Lower lobe of right lung (tissue), 2 donors: Measurements from ENCODE around the gene GIT2. TPM values are rescaled to one million over a fixed set of nuclear protein-coding genes. Genes with fewer than 3 reads are reported as not detected.

Experiments
- ATAC-seq, 2 donors: fragments of 200-7000 bp; cut with Tn5 transposase; one replicate each; pipeline ENCODE4 v1.9.1; 2020 to 2022; ENCODE audit warnings: mild to moderate bottlenecking in 2 of 2, moderate library complexity in 2 of 2
- DNase-seq: peaks from one replicate; pipeline ENCODE4 v3.0.0-alpha.2; 2020
- H3K27ac ChIP-seq: fragments of 200-600 bp; one replicate; pipeline ENCODE4 v1.8.0; 2022
- H3K27me3 ChIP-seq: fragments of 200-600 bp; one replicate; pipeline ENCODE4 v1.8.0; 2022; ENCODE audit warnings: low read depth
- H3K36me3 ChIP-seq: fragments of 200-600 bp; one replicate; pipeline ENCODE4 v1.8.0; 2022; ENCODE audit warnings: mild to moderate bottlenecking
- H3K4me1 ChIP-seq: fragments of 200-600 bp; one replicate; pipeline ENCODE4 v1.8.0; 2022
- H3K4me3 ChIP-seq: fragments of 200-600 bp; one replicate; pipeline ENCODE4 v1.8.0; 2022; ENCODE audit warnings: mild to moderate bottlenecking
- H3K9me3 ChIP-seq: fragments of 200-600 bp; one replicate; pipeline ENCODE4 v1.8.0; 2022
- intact Hi-C: fragments of 100-400 bp; cut with DNase I; formaldehyde crosslinking; loops from one replicate; pipeline ENCODE4 v1.11.0; 2022
- long read RNA-seq: library from polyadenylated mRNA; unstranded; transcript quantifications from one replicate; pipeline ENCODE4 v2.0.0, GENCODE V29; 2021
- total RNA-seq: library from RNA; stranded (reverse); fragmentation: NEBNext Ultra II Directional; extraction: Animal tissue kit (Norgen Biotek cat#: 25700); gene quantifications from one replicate; pipeline ENCODE4 v1.2.1, GENCODE V29; 2021
- TF ChIP-seq, protein P1 (sequence below): fragments of 200-600 bp; IDR thresholded peaks from one replicate; pipeline ENCODE4 v1.8.0; 2022; ENCODE audit warnings: antibody characterized with exemption, mild to moderate bottlenecking
- donor health status: DM: no; HTN: yes; CAD: no; lungs with severe emphysema.

The GIT2 gene, protein sequence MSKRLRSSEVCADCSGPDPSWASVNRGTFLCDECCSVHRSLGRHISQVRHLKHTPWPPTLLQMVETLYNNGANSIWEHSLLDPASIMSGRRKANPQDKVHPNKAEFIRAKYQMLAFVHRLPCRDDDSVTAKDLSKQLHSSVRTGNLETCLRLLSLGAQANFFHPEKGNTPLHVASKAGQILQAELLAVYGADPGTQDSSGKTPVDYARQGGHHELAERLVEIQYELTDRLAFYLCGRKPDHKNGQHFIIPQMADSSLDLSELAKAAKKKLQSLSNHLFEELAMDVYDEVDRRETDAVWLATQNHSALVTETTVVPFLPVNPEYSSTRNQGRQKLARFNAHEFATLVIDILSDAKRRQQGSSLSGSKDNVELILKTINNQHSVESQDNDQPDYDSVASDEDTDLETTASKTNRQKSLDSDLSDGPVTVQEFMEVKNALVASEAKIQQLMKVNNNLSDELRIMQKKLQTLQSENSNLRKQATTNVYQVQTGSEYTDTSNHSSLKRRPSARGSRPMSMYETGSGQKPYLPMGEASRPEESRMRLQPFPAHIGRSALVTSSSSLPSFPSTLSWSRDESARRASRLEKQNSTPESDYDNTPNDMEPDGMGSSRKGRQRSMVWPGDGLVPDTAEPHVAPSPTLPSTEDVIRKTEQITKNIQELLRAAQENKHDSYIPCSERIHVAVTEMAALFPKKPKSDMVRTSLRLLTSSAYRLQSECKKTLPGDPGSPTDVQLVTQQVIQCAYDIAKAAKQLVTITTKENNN
- 62.2 TPM for total RNA-seq
- long read RNA-seq, full-length matches to known transcripts = 25 of 64 reads
- long read RNA-seq, partial matches to known transcripts = 13 of 64 reads
- long read RNA-seq, other reads (novel, unspliced or antisense) = 26 of 64 reads

DNA sequence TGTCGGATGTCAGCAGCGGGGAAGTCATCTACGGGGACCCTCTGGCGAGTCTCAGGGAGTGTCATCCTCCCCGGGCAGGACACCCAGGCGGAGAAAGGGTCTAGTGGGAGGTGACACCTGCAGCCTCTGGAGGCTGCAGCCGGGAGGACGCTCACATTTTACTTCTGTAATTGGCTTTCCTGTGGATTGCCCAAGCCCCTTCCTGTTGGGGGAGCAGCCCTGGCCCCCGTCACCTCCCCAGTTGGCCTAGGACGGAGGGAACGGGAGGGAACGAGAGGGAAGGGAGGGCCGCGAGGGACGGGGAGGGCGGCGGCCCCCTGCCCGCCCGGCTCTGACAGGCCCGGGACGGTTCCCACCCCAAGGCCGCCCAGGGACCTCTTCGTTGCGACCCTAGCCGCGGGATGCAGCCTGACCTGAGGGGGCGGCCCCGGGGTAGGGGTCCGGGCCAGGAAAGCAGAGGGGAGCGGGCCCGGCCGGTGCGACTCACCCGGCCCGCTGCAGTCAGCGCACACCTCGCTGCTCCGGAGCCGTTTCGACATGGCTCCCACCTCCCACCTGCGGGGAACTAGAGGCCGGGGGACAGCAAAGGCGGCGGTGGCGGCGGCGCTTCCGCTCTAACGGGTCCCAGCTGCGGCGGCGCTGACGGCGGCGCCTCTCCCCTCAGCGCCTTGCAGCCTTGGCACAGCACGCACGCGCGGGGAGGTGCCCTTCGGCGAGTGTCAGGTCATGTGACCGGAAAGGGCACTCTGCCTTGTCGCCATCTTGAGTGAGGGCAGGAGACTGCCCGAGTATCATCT, at the start of gene GIT2:
Gene GIT2, minus strand, starts transcription at position 683 of the 797 bp plus-strand sequence. Its CDS starts 144 bp downstream, at position 539.
- H3K27me3 ChIP-seq = no peaks in the 10 kb centered on the region
- H3K4me1 ChIP-seq = peaks cover 45% of the 10 kb centered on the region
- H3K27ac ChIP-seq = peak within 1 kb of the TSS; percentile 94
- peaks cover 5% of the 10 kb centered on the region for H3K36me3 ChIP-seq
- peak within 1 kb of the TSS; percentile 98 for H3K4me3 ChIP-seq
- no peaks in the 10 kb centered on the region for H3K9me3 ChIP-seq
- DNase-seq = peak; percentile 96
- TF ChIP-seq, protein P1, sequence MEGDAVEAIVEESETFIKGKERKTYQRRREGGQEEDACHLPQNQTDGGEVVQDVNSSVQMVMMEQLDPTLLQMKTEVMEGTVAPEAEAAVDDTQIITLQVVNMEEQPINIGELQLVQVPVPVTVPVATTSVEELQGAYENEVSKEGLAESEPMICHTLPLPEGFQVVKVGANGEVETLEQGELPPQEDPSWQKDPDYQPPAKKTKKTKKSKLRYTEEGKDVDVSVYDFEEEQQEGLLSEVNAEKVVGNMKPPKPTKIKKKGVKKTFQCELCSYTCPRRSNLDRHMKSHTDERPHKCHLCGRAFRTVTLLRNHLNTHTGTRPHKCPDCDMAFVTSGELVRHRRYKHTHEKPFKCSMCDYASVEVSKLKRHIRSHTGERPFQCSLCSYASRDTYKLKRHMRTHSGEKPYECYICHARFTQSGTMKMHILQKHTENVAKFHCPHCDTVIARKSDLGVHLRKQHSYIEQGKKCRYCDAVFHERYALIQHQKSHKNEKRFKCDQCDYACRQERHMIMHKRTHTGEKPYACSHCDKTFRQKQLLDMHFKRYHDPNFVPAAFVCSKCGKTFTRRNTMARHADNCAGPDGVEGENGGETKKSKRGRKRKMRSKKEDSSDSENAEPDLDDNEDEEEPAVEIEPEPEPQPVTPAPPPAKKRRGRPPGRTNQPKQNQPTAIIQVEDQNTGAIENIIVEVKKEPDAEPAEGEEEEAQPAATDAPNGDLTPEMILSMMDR = no peak
- peak; percentile 93 for ATAC-seq
- intact Hi-C loops = no loop called here

DNA sequence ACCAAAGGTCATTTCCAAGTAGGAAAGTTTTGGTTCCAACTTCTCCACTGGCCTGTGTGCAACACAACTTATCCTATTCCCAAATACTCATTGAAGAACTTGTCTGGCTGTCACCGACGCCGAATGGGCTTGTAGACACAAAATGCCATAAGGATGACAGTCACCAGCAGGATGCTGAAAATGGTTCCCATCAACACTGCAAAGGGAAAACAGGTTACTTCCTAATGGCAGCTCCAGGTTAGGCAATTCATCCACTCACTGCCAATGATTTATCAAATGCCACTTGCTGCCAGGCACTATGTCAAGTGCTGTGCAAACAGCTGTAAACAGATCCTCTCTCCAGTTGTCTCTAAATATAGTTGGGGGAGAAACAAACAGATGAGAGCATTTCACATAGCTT, 46.1 kb upstream of the GIT2 start:
- DNase-seq (no peak), ATAC-seq (peak in 1 of 2 donors; percentile 16)
- intact Hi-C loops = no loop called here
- no peaks in the 10 kb centered on the region for H3K27me3 ChIP-seq
- no peaks in the 10 kb centered on the region for H3K9me3 ChIP-seq
- TF ChIP-seq, protein P1 = no peak
- peaks cover 46% of the 10 kb centered on the region for H3K36me3 ChIP-seq
- H3K4me3 ChIP-seq = no peak overlapping the region
- H3K4me1 ChIP-seq = peaks cover 69% of the 10 kb centered on the region
- H3K27ac ChIP-seq = peak overlapping the region; percentile 53

DNA sequence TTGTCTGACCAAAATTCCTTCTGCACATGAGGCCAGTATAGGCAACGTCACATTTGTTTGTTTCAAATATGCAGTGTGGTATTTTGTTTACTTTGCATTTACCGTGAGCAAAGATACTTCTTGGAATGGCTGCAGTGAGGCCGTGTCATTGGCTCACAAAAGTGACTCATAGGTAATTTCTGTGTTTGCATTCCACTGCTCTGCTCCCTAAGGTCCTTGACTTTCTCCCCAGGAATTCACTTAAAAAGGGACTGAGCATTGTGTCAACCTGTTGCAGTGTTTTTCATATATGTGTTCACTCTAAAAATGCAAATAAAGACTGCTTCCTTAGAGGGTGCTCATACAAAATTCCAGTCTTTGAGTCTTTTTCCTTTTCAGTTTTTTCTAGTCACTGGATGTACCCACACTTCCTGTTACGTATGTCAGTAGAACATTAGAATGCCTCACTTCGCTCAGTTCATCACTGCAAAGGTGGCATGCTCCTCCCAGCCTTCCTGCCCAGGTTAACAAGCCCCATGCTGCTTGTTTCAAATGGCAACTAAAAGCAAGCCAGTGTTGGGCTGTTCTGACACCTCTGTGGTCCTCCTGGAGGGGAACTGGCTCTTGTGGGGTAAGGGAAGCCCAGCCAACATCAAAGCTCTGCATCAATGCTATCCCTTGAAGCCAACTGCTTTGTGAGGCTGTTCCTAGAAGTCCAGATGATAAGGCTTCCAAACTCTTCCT, 43.1 kb upstream of the GIT2 start:
- Histone ChIP-seq H3K27ac (peak overlapping the region; percentile 72), H3K9me3 (no peaks in the 10 kb centered on the region), H3K4me1 (peaks cover 51% of the 10 kb centered on the region), H3K27me3 (no peaks in the 10 kb centered on the region), H3K36me3 (peaks cover 60% of the 10 kb centered on the region), H3K4me3 (no peak overlapping the region)
- intact Hi-C loops = no loop called here
- DNase-seq (no peak), ATAC-seq (peak; percentile 89 to 92)
- TF ChIP-seq, protein P1 = no peak

DNA sequence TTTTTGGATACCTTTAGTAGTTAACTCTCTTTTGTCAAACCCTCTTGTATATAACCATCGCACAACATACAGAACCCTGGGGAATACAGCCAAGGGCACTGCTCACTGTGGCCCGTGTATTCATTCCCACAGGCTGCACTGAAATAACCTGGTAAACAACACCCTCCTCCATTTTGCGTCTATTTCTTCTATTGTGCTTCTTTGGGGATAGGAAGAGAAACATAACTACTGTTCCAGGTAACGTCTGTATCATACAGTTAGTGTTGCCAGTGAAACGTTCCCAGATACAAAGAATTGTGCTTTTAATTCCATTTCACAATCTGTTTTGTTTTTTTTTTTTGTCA, 42.5 kb upstream of the GIT2 start:
- peaks cover 64% of the 10 kb centered on the region for H3K36me3 ChIP-seq
- intact Hi-C loops = no loop called here
- no peaks in the 10 kb centered on the region for H3K27me3 ChIP-seq
- DNase-seq (no peak), ATAC-seq (peak in 1 of 2 donors; percentile 18)
- H3K4me1 ChIP-seq = peaks cover 51% of the 10 kb centered on the region
- TF ChIP-seq, protein P1 = no peak
- peak overlapping the region; percentile 72 for H3K27ac ChIP-seq
- no peak overlapping the region for H3K4me3 ChIP-seq
- no peaks in the 10 kb centered on the region for H3K9me3 ChIP-seq

DNA sequence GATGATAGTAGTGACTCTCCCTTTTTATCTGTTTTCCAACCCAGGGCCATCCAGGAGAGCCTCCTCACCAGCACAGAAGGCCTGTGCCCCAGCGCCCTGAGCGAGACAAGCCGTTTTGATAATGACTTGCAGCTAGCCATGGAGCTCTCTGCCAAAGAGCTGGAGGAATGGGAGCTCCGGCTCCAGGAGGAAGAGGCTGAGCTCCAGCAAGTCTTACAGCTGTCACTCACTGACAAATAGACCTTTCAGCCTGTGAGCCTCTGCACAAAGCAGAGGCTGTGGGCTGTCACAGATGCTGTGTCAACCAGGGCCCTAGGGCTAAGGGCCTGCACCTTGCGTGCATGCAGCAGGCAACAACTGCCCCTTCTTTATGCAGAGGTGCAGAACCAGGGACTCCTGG, 41.1 kb upstream of the GIT2 start:
- TF ChIP-seq, protein P1 = no peak
- intact Hi-C loops = no loop called here
- Histone ChIP-seq H3K4me1 (peaks cover 39% of the 10 kb centered on the region), H3K27ac (no peak overlapping the region), H3K27me3 (no peaks in the 10 kb centered on the region), H3K4me3 (no peak overlapping the region), H3K9me3 (no peaks in the 10 kb centered on the region), H3K36me3 (peaks cover 74% of the 10 kb centered on the region)
- no peak for ATAC-seq
- DNase-seq = no peak
